GM21526 (cell line): ENCODE results near the gene RET.

Experiments
- ATAC-seq: cut with Tn5 transposase; IDR thresholded peaks from one replicate; pipeline ENCODE4 v1.9.1; 2021; ENCODE audit warnings: moderate library complexity; ENCODE audit not compliant: unreplicated experiment, low FRiP score

The RET gene

GRCh38 chr10:43118631-43119415 lies 42.0 kb downstream of the RET start:
- no peak for ATAC-seq

- no peak for ATAC-seq
These were observed 42.7 kb downstream of the RET start for GRCh38 chr10:43119416-43120115.

GRCh38 chr10:43120116-43120928 lies 43.5 kb downstream of the RET start:
- ATAC-seq: no peak

- ATAC-seq: peak; percentile 87
These were observed 44.1 kb downstream of the RET start for GRCh38 chr10:43120929-43121314.

- ATAC-seq: no peak
These were observed 44.6 kb downstream of the RET start for GRCh38 chr10:43121444-43121843.

- ATAC-seq: no peak
These were observed 45.2 kb downstream of the RET start for GRCh38 chr10:43122096-43122495.

GRCh38 chr10:43122826-43123225 lies 46.0 kb downstream of the RET start:
- no peak for ATAC-seq

GRCh38 chr10:43123361-43124093 lies 46.7 kb downstream of the RET start:
- ATAC-seq: no peak

- no peak for ATAC-seq
These were observed 47.2 kb downstream of the RET start for GRCh38 chr10:43124094-43124521.

- ATAC-seq: no peak
These were observed 47.9 kb downstream of the RET start for GRCh38 chr10:43124574-43125273.

- ATAC-seq: no peak
These were observed 48.5 kb downstream of the RET start for GRCh38 chr10:43125274-43125845.

GRCh38 chr10:43125881-43126731 lies 49.2 kb downstream of the RET start:
- ATAC-seq: no peak

GRCh38 chr10:43126759-43127424 lies 50.0 kb downstream of the RET start:
- no peak for ATAC-seq

GRCh38 chr10:43127442-43127841 lies 50.6 kb downstream of the RET start:
- ATAC-seq: no peak

- ATAC-seq: no peak
These were observed 51.5 kb downstream of the RET start for GRCh38 chr10:43128331-43128730.

- peak; percentile 53 for ATAC-seq
These were observed 52.3 kb downstream of the RET start for GRCh38 chr10:43128958-43129706.

- ATAC-seq: no peak
These were observed 53.9 kb downstream of the RET start for GRCh38 chr10:43130770-43131171.
